ENCODE measurements around the gene PTPRN2.
"Not testable (repeated sequence)": the region's sequence is repeated elsewhere in the genome, so short reads cannot be mapped to it uniquely, and the experiment has no call there.

Gene PTPRN2

DNA sequence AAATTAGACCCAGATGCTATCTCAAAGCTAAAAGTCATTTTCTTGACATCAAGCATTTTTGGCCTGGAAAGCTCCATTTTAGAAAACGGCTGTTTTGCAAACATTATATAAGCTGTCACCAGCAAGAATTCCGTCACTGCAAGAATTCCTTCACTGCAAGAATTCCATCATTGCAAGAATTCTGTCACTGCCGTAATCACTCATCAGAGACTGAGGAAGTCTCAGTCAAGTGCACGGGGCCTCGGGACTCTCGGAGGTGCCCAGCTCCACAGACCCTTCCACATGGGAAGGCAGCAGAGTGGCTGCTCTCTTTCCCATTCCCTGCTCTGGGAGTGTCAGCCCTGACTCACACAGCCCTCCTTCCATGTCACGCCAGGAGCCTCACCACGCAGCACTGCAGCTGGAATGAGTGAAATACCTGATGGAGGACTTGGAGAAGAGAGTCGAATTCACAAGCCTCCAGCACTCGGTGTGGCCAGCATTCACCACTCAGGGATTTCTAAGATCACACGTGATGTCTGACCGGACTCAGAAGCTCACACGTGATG, 168.3 kb downstream of the PTPRN2 start:
- DNase-seq (ENCODE audit: low spot score): no peak

DNA sequence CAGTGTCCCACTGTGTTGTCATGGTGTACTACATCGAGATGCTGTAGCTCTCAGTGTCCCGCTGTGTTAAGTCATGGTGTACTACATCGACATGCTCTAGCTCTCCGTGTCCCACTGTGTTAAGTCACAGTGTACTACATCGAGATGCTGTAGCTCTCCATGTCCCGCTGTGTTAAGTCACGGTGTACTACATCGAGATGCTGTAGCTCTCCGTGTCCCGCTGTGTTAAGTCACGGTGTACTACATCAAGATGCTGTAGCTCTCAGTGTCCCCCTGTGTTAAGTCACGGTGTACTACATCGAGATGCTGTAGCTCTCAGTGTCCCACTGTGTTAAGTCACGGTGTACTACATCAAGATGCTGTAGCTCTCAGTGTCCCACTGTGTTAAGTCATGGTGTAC, 169.2 kb downstream of the PTPRN2 start:
- DNase-seq (ENCODE audit: low spot score): not testable (repeated sequence)

DNA sequence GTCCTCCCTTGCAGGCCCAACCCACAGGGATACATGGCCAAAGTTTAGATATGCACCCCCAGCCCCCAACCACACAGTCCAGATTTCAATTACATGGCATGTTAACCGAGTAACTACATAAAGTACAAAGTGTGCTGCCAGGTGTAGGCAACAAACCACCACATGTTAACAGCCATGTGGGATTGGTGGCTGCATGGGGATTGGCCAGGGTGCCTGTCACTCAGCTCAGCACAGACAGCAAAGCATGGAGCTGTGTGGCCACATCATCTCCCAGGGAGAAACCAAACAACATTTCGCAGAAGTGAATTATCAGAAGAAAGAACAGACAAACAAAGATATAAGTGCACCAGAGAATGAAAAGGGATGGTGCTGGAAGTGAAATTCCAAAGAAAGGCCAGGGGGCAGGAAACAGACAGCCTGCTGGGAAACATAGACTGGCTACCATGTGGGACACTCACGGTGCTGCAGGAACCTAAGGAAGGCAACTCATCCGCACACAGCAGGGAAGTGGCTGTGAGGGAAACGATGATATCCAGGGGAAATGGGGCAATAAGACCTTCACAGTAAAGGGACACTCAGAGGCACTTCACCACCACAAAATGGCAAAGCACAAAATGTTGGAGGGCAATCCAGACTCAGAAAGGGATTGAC, 171.2 kb downstream of the PTPRN2 start:
- no peak for DNase-seq (ENCODE audit: low spot score)

DNA sequence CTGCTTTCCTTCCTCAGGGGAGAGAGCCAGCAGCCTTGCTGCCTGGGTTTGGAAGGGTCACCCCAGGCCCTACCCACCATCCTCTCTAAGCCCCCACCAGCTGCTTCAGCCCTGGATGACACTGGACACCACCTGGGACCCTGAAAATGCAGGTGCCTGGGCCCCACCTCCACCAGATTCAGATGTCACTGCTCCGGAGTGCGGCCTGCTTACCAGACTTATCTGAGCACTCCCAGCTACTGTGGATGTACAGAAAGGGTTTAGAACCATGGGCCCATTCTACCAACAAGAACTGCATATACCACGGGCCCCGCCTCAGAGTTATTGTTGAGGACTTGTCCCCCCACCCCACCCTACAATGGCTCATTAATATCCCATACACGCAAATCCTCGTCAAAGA, 172.3 kb downstream of the PTPRN2 start:
- DNase-seq (ENCODE audit: low spot score): no peak

DNA sequence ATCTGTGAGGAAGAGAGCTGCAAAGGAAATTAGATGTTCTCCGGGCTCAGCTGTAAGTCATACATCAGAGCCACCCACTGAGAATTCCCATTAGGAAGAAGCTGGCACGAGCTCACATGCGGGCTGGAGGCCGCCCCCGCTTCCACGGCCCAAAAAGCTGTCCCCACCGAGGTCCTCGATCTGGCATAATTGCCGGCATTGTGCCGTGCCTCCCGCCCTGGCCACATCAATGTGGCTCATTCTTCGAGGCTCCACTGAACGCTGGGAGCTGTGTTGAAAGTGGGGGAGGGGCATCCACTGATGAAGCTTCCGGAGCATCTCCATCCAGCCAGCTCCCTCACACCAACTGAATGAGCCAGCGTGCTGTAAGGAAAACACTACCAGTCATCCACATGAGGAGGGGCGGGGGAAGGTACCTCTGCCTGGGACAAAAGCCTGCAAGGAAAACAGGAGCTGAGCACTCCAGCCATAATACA, 173.1 kb downstream of the PTPRN2 start:
- DNase-seq (ENCODE audit: low spot score): no peak

DNA sequence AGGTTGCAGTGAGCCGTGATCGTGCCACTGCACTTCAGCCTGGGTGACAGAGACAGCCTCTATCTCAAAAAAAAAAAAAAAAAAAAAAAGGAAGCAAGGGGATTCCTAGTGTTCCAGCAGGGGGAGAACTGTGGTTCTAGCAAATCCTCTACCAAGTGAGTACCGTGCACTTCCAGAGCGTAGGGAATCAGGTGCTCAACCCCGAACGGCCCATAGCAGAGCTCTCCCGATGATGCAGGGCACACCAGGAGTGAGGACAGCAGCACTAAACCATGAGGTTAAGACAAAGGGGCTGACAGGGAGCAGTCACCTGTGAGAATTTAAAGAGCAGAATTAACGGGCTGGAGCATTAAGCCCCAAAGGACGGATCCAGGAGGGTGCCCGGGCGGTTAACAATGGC, 173.6 kb downstream of the PTPRN2 start:
- DNase-seq (ENCODE audit: low spot score): no peak

DNA sequence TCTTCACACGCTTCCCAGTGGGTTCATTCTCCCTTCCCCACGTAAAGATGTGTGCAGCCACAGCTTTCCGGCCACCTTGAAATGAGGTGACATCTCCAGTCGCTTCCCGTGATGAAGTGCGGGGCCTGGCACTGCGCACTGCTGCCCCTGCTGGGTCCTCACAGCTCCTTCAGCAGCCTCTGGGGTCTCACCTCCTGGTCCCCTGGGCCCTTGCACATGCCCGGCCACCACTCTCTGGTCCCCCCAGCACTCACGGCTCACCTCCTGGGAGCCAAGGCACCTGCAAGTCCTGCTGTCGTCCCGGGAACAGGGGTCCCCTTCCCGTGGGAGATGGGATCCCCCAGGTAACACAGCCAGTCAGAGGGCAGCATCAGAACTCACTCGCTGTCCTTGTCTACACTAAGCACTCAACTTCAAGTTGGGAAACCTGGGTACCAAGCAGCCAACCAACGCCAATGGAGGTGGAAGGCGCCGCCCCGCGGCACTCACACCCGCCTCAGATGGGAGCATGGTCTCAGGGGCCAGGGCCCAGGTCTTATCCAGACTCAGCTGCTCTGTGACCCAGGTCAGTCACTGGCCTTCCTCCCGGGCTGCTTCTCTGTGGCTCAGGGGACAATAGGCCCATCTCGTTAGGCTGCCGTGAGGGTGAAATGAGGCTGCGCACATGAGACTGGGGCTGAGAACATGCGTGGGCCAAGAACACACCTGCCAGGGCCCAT, 176.2 kb downstream of the PTPRN2 start:
- no peak for DNase-seq (ENCODE audit: low spot score)

DNA sequence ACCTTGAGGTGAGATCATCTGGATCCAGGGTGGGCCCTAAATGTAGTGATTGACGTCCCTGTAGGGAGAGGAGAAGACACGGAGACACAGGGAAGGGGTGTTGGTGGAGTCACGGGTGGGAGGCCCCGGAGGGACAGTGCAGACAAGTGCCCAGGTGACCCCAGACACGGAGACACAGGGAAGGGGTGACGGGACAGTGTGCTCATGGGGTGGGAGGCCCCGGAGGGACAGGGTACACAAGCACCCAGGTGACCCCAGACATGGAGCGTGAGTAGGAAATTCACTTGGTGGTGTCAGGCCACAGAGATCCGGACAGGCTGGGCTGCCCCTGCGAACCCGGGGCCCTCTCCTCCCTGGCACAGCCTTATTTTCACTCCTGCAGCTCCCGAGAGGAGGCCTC, 176.9 kb downstream of the PTPRN2 start:
- no peak for DNase-seq (ENCODE audit: low spot score)

DNA sequence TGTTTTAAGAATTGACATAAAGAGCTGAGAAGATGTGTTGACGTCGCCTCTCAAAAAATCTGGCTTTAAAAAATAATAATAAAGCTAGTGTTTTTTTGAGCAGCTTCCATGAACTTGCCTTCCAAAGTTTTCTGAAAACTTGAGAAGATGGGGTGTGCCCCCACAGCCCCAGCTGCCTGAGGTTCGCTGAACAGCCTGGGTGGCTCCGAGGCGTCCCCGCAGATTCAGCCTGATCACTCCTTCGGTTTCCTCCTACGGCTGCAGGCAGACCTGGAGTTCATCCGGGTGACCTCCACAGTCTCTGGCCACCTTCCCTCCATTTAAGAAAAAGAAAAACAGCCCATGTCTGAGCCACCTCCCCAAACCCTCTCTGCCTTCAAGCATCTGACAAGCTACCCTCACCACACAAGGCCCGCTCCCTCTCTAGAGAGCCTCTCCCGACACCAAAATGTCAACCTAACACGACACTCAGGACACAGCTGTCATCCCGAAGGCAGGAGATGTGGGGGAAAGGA, 177.8 kb downstream of the PTPRN2 start:
- no peak for DNase-seq (ENCODE audit: low spot score)

DNA sequence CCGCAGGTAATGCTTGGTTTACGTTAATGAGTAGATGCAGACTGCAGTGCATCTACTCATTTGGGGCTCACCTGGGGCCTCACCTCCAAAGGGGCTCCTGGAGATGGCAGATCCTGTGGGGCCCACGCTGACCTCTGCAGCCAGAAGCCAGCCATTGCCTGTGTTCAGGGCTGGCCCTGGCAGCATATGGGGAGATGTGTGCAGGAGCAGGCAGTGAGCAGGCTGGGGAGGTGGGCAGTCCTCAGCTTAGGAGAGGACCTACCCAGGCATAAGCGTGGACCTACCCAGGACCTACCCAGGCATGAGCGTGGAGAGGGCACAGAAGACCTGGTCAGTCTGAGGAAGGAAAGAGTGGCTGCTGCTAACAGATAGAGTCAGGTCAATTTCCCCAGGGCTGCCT, 178.5 kb downstream of the PTPRN2 start:
- no peak for DNase-seq (ENCODE audit: low spot score)

DNA sequence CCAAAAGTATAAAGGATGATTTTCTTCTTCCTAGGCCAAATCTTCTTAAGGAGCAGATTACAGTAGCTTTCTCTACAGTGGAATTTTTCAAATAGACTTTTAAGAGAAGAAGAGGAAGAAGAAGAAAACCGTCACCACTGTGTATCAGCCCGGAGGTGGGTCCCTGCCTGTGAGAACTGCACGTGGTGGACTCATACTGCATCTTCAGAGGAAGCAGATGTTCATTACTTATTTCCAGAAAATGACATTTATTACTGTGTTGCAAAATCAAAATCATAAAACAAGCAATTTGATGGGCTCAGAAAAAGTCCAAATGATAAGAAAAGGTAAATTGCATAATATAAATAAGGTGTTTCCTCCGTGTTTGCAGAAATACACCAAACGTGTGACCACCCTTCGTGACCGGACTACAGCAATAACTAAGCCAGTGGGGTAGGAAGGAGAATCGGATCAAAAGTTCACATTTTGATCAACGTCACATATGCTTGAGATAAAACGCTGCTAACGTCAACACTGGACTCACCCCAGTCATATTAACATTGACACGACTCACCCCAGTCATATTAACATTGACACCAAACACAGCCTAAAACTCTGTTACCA, 179.2 kb downstream of the PTPRN2 start:
- DNase-seq (ENCODE audit: low spot score): no peak

DNA sequence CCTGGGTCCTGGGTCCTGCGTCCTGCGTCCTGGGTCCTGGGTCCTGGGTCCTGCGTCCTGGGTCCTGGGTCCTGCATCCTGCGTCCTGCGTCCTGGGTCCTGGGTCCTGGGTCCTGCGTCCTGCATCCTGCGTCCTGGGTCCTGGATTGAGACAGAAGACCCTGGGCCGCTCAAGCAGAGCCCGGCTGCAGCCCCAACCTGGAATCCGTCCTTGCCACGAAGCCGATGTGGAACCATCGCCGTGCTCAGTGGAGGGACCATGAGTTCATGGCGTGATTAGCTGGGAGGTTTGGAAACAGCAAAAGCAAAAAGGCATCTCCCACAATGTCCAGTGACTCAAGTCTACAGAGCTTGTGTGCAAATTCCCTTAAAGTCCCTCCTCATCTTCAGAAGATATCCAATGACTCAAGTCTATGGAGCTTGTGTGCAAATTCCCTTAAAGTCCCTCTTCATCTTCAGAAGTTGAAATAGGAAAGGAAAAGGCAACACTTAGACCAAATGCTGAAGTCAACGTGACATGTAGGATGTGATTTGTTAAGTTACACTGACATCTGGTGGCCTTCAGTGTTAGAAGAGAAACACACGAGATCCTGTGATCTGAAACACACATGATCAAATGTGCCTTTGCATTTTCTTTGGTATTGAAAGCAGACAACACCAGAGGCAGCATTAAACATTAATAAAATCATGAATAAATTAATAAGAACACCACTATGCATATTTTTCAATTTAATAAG, 179.9 kb downstream of the PTPRN2 start:
- no peak for DNase-seq (ENCODE audit: low spot score)

DNA sequence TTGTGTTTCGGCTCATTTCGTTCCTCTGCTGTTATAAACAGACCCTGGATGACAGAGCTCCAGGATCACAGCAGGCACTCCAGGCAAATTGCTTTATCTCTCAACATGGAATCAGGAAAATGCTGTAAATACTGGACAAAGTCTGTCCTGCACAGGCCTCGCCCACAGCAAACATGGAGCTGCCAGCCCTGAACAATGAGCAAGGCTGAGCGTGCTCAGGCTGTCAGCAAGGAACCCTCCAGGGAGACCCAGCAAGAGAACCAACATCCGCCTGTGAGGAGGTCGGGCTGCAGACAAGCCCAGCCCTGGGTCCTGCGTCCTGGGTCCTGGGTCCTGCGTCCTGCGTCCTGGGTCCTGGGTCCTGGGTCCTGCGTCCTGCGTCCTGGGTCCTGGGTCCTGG, 180.8 kb downstream of the PTPRN2 start:
- DNase-seq (ENCODE audit: low spot score): no peak

DNA sequence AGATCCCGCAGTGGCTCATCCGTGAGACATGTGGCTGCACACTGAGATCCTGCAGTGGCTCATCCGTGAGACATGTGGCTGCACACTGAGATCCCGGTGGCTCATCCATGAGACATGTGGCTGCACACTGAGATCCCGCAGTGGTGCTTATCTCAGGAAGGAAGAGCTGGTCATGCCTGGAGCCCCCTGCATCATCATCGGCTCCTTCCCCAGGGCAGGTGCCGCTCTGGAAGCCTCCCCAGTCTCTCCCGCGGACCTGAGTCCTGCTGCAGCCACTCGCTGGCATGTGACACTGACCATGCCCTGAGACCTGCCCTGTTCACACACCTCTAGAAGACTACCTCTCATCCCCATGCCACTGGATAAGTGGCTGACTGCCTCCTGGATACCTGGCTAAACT, 181.3 kb downstream of the PTPRN2 start:
- DNase-seq (ENCODE audit: low spot score): no peak

DNA sequence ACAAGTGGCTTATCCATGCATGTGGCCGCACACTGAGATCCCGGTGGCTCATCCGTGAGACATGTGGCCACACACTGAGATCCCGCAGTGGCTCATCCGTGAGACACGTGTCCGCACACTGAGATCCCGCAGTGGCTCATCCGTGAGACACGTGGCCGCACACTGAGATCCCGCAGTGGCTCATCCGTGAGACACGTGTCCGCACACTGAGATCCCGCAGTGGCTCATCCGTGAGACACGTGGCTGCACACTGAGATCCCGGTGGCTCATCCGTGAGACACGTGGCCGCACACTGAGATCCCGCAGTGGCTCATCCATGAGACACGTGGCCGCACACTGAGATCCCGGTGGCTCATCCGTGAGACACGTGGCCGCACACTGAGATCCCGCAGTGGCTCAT, 181.9 kb downstream of the PTPRN2 start:
- DNase-seq (ENCODE audit: low spot score): not testable (repeated sequence)

DNA sequence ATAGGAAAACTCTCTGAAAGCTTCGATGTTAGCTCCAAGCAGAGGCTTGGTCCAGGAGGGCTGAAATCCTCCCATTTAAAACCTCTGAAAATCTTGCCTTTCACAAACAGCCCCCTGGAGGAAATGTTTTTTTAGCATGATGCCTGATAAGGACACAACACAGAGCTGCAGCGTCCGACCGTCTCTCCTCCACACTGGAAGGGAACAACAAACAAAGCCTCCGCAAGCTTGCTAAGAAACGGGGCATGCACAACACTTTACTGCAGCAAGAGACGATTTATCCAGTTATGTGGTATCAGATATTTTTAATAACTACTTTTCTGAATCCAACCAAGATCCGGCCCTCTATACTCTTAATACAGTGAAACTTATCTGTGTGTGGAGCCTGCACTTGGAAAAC, 182.3 kb downstream of the PTPRN2 start:
- no peak for DNase-seq (ENCODE audit: low spot score)

DNA sequence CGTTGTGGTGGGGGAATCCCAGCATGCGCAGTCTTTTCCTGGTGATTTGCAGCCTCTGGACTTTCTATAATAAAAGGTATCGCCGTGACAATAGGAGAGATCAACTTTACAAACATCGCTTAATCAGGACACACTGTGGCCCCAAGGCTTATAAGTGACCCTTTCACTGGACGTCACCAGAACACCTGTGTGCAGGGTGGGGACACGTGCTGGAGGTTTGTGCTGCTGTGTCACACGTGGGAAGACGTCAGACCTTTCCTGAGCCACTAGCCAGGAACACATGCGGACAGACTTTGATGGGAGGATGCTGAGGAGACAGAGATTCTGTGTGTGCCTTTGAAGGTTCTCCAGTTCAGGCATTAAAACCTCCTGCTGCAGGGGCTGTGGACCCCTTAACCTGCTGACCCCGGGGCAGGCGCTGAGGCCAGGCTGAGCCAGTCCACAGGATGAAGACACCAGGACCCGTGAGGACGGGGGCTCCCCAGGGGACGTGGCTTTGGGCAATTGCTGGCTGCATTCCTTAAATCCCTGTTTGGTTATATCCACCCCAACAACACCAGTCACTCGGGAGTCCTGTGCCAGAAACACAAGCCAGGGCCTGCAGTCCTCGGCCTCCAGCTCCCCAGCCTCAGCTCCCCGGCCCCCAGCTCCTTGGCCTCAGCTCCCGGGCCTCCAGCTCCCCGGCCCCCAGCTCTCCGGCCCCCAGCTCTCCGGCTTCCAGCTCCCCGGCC, 183.4 kb downstream of the PTPRN2 start:
- no peak for DNase-seq (ENCODE audit: low spot score)

DNA sequence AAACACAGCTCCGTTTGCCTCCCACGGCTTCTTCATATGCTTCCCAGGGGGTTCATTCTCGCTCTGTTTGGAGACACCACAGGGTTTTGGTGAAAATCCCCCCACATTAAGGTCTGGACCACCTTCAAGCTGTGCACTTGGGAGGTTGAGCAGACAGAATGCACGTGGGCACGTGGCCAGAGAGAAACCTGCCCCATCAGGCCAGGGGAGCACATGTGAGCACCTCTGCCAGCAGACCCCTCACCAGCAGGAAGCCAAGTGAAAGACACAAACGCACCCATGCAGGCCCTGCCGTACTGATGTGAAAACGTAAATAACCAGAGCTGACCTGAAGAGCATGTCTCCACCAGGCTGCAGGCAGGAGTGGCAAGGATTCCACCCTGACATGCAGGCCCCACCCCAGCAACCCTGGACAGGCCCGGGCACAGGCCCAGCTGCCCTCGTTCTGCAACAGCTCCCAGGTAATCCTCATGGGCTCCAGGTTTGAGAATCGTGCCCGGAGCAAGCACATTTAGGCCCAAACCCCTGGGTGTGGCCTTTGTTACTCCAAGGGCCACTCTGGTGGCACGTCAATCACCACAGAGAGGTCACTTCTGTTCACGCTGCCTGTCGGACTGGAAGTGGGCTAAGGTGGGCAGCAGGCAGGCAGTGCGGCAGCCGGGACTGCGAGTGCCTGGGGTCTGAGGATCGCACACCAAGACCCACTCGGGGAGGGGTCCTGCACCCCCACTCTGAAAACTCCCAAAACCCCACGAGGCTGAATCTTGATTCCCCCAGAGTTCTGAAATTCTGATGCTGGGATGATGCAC, 184.4 kb downstream of the PTPRN2 start:
- no peak for DNase-seq (ENCODE audit: low spot score)

DNA sequence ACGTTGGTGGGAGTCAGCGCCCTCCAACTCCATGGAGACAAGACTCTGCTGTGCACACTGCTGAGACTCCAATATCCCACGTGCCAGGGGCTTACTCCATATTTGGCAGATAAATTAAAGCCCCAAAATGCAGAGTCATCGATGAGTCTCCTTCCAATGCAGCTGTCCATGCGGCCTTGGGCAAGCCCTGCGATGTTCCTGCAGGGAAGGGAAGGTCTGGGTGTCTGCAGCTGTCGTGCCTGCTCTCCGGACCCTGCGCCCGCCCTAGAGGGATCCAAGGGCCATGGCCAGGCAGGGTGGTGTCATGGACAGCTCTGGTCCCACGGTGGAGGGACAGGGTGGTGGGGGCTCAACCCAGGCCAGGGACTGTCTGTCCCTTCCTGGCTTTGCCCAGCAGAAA, 185.2 kb downstream of the PTPRN2 start:
- no peak for DNase-seq (ENCODE audit: low spot score)

DNA sequence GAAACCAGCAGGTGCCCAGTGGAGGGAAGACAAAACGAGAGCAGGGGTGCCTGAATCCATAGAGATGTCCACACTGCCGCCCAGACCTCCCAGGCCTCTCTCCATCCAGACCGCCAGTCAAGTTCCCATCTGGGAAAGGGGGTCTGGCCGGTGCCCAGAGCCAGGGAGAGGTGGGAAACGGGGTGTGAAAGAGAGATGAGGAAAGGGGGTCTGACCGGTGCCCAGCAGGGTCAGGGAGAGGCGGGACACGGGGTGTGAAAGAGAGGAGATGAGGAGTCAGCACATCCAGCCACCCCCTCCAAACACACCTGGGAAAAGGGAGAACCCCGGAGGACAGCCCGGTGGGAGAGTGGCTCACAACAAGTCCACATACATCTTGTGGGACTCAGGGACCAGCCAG, 185.8 kb downstream of the PTPRN2 start:
- no peak for DNase-seq (ENCODE audit: low spot score)

DNA sequence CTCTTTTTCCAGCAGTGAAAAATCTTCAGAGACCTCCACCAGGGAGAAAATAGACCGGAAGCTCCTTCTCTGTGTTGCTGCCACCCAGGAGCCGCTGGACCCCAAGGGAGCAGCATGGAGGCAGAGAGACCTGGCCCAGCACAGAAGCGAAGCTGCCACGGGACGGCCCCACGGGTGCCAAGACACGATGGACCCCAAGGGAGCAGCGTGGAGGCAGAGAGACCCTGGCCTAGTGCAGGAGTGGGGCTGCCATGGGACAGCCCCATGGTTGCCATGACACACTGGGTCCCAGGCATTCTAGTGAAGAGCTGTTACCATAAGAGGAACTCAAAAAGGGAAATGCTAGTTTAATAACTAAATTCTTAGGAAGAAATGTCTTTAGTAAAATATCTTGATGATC, 186.3 kb downstream of the PTPRN2 start:
- no peak for DNase-seq (ENCODE audit: low spot score)
